GM21737 (cell line): ENCODE measurements around the gene SH3GL1.

Experiments
- ATAC-seq: cut with Tn5 transposase; IDR thresholded peaks from one replicate; pipeline ENCODE4 v1.9.1; 2021; ENCODE audit warnings: mild to moderate bottlenecking, moderate library complexity; ENCODE audit not compliant: unreplicated experiment

The SH3GL1 gene

DNA sequence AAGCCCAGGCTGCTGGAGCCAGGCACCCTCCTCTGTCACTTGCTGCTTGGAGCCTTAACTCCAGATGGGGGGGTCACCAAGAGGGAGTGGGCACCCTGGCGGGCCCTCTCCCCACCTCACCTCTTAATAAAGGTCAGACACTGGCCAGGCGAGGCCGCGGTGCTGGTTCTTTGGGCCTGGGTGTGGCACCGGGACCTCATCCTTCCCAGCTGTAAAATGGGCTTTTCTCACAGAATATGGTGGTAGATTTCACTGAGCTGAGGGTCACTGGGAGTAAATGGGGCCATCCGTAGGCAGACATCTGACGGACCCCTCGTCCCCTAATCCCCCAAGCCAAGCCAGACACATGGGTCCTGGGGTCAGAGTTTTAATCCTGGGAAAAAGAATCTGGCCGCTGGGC is 76.7 kb downstream of the SH3GL1 start:
- no peak for ATAC-seq

DNA sequence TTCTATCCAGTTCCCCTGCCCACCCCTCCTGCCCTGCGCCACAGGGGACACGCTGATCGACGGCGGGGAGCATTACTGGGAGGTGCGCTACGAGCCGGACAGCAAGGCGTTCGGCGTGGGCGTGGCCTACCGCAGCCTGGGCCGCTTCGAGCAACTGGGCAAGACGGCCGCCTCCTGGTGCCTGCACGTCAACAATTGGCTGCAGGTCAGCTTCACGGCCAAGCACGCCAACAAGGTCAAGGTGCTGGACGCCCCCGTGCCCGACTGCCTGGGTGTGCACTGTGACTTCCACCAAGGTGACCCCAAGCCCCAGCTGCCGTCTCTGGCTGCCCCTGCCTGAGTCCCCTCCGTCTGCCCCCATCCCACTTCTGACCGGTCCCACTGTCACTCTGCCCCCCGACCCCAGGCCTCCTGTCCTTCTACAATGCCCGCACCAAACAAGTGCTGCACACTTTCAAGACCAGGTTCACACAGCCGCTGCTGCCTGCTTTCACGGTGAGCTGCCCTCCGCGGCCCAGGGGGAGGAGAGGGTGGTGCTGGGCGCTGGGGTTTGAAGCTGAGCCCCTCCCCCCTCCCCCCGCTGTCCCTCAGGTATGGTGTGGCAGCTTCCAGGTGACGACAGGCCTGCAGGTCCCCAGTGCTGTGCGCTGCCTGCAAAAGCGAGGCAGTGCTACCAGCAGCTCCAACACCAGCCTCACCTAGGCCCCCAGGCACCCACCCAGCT is 77.2 kb downstream of the SH3GL1 start:
- no peak for ATAC-seq

DNA sequence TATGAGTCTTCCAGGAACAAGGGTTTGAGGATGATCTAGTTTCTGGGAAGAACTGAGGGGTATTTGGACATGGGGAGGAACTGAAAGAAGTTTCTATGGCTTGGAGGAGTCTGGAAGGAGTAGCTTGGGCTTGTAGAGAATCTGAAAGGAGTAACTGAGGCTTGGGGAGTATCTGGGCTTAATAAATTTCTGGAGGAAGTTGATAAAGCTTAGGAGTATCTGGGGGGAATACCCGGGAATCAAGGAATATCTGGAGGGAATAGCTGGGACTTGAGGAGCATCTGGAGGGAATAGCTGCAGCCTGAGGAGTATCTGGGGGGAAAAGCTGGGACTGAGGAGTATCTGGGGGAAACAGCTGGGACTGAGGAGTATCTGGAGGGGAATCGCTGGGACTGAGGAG is 79.9 kb downstream of the SH3GL1 start:
- ATAC-seq: no peak

- no peak for ATAC-seq
These were observed 81.2 kb downstream of the SH3GL1 start for GRCh38 chr19:4319067-4319718.

GRCh38 chr19:4318460-4318859 is 81.9 kb downstream of the SH3GL1 start:
- no peak for ATAC-seq

DNA sequence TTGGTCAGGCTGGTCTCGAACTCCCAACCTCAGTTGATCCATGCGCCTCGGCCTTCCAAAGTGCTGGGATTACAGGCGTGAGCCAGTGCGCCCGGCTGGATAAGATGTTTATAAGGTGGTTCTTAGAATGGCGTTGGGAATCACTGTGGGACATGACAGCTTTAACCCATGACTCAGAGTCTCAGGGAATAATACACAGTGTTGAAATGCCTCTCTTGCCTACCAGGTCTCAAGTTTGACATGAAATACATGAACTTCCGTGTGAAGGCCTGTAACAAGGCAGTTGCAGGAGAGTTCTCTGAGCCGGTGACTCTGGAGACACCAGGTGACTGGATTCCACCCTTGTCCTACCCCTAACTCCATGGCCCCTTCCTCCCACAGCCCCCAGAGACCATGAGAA is 83.4 kb downstream of the SH3GL1 start:
- no peak for ATAC-seq

DNA sequence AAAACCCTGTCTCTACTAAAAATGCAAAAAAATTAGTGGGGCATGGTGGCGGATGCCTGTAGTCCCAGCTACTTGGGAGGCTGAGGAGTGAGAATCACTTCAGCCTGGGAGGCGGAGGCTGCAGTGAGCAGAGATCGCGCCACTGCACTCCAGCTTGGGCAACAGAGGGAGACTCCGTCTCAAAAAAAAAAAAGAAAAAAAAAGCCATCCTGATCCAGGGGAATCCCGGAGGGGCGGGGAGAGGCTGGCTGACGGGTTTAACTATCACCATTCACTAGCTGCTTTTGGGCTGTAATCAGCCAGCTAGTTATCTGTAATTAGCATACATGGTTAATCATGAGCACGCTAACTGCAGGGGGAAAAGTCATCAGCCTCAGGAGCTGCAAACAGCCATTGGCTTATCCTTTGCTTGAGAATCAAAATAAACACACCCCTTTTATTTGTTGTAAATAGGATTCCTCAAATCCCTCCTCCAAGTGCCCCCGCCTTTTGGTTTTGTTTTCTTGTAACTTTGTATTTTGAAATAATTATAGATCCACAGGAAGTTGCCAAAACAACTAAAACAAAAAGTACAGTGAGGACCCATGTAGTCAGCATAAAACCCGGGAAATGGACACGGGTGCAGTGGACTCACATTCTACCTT is 86.4 kb downstream of the SH3GL1 start:
- no peak for ATAC-seq
